ENCODE results near the gene DYSF. TPM values are rescaled to one million over a fixed set of nuclear protein-coding genes. Genes with fewer than 3 reads are reported as not detected.
A peak's percentile ranks its signal among the peaks of the same experiment; 100 is the strongest.

The DYSF gene
- total and polyA plus RNA-seq, 8 donors: 17.8 to 71.4 (median 21.6) TPM

- Histone ChIP-seq H3K9me3 (no peaks in the 10 kb centered on the region), H3K4me1 (peaks cover 12 to 15% of the 10 kb centered on the region in 2 donors), H3K27me3 (no peaks in the 10 kb centered on the region), H3K27ac (no peak overlapping the region), H3K4me3 (no peak overlapping the region), H3K36me3 (peaks cover 0 to 25% of the 10 kb centered on the region in 2 donors)
- no peak for ATAC-seq
- intact Hi-C loops (cut with DNase I): no loop called here
- DNase-seq: peak in 1 of 4 donors; percentile 27
- no peak for TF ChIP-seq CTCF (IDR thresholded peaks at IDR 0.05)
Measured at GRCh38 chr2:71618327-71619113, 165.2 kb downstream of the DYSF start.

DNA sequence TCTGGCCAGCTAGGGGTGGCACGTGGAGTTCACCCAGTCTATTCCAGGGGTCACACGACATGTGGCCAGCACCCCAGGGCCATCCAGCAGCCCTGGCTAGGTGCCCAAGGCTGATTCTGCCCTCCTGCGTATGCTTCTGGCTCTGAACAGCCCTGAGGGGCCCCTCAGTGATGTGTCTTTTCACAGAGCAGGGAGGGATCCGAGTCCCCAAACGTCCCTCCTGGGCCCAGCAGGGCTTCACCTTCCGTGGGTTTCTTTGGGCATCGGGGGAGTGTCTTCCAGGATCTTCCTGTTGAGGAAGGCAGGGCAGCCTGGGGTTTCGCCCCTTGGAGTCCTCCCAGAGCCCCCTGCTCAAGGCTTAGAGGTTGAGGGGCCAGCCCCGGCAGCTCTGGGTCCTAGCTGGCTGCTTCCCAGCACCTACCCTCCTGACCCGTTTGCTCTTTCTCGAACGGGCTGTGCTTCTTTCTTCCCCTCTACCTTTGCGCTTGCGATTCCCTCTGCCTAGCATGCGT is 165.9 kb downstream of the DYSF start:
- no peaks in the 10 kb centered on the region for H3K9me3 ChIP-seq
- no peak overlapping the region for H3K27ac ChIP-seq
- H3K4me3 ChIP-seq: no peak overlapping the region
- intact Hi-C loops (cut with DNase I): no loop called here
- ATAC-seq (no peak), DNase-seq (peak in 1 of 4 donors; percentile 24)
- H3K27me3 ChIP-seq: no peaks in the 10 kb centered on the region
- H3K4me1 ChIP-seq: peaks cover 7 to 12% of the 10 kb centered on the region in 2 donors
- no peak for TF ChIP-seq CTCF (IDR thresholded peaks at IDR 0.05)
- peaks cover 0 to 17% of the 10 kb centered on the region in 2 donors for H3K36me3 ChIP-seq

GRCh38 chr2:71620116-71620515 is 166.8 kb downstream of the DYSF start:
- no peaks in the 10 kb centered on the region for H3K9me3 ChIP-seq
- H3K36me3 ChIP-seq: peaks cover 0 to 12% of the 10 kb centered on the region in 2 donors
- H3K4me3 ChIP-seq: no peak overlapping the region
- peaks cover 4 to 7% of the 10 kb centered on the region in 2 donors for H3K4me1 ChIP-seq
- intact Hi-C loops (cut with DNase I): no loop called here
- H3K27me3 ChIP-seq: no peaks in the 10 kb centered on the region
- TF ChIP-seq CTCF (IDR thresholded peaks at IDR 0.05): no peak
- DNase-seq (peak in 1 of 4 donors; percentile 17), ATAC-seq (no peak)
- H3K27ac ChIP-seq: no peak overlapping the region

DNA sequence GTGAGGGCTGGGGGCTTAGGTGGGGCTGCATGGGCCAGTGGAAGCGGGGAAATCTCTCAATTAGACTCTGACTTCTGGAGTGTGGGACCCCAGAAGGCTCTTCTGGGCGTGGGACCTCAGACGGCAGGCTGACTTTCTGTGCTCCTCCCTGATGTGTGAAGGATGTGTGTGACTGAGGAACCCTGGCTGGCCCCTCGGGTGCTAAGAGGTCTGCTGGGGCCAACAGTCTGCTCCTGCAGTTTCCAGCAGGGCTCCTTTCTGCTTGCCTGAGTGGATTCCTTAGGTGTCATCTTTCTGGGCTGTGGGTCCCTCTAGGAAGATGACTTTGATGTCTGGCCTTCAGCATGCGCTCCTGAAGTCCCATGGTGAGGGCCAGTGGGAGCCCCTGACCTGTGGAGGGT is 167.5 kb downstream of the DYSF start:
- no peak for ATAC-seq
- no peaks in the 10 kb centered on the region for H3K27me3 ChIP-seq
- H3K36me3 ChIP-seq: peaks cover 0 to 4% of the 10 kb centered on the region in 2 donors
- intact Hi-C loops (cut with DNase I): no loop called here
- H3K9me3 ChIP-seq: no peaks in the 10 kb centered on the region
- no peak overlapping the region for H3K27ac ChIP-seq
- H3K4me1 ChIP-seq: no peaks in the 10 kb centered on the region
- DNase-seq: peak in 1 of 4 donors; percentile 28
- no peak overlapping the region for H3K4me3 ChIP-seq
- no peak for TF ChIP-seq CTCF (IDR thresholded peaks at IDR 0.05)

GRCh38 chr2:71629273-71629672 is 175.9 kb downstream of the DYSF start:
- no peak for TF ChIP-seq CTCF (IDR thresholded peaks at IDR 0.05)
- Histone ChIP-seq H3K36me3 (no peaks in the 10 kb centered on the region), H3K4me3 (no peak overlapping the region), H3K9me3 (no peaks in the 10 kb centered on the region), H3K27ac (peak overlapping the region in 1 of 2 donors; percentile 78), H3K4me1 (peaks cover 0 to 19% of the 10 kb centered on the region in 2 donors), H3K27me3 (no peaks in the 10 kb centered on the region)
- no peak for ATAC-seq
- DNase-seq: no peak
- intact Hi-C loops (cut with DNase I): no loop called here

All from left lung (tissue), 10 donors.